GM18873 (cell line): ENCODE results near the gene NPAS3.

Experiments
- ATAC-seq: cut with Tn5 transposase; IDR thresholded peaks from one replicate; pipeline ENCODE4 v1.9.1; 2021; ENCODE audit warnings: mild to moderate bottlenecking, moderate library complexity, moderate number of reproducible peaks; ENCODE audit not compliant: unreplicated experiment, low FRiP score

The NPAS3 gene

DNA sequence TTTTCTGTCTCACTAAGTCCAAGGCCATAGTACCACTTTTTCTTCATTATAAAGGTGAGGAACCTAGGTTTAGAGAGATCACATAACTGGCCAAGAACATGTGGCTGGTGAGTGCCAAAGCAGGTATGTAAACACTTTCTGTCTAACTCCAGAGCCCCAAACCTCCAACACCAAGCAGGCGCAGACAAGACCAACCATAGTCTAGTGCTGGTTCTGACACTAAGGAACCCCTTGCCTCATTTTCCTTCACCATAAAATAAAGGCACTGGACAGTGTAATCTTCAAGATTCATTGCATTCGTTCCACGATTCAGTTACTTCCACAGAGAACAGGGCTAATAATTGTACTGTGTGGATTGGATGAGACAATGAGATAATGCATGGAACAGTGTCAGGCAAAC is 71.0 kb downstream of the NPAS3 start:
- ATAC-seq: no peak

DNA sequence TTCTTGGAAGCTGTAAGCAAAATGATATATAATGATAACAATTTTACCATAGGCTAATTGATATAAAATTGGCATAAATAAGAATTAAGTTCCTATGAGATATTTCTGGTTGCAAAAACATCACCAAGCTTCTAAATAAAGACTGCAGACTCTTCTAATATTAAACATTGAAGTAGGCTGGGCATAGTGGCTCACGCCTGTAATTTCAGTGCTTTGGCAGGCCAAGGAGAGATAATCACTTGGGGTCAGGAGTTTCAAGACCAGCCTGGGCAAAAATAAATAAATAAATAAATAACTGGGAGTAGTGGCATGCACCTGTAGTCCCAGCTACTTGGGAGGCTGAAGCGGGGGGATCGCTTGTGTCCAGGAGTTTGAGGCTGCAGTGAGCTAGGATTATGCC is 71.8 kb downstream of the NPAS3 start:
- no peak for ATAC-seq

DNA sequence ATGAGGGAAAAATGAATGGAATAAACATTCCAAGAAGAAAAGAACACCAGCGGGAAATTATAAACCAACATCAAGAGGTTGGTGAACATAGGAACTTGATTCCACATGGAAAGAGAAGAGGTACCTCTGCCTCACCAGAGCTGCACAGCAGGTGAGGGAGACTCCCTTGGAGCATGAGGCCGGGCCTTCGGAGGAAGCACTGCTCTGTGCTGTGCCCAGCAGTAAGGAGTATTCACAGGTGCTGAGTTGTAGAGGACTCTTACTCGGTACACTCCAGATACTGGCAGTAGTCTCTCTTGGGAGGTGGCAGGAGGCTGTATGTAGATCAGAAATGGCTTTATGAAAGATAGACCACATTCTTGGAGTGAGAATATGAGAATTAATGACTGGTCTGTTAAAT is 76.0 kb downstream of the NPAS3 start:
- ATAC-seq: no peak

DNA sequence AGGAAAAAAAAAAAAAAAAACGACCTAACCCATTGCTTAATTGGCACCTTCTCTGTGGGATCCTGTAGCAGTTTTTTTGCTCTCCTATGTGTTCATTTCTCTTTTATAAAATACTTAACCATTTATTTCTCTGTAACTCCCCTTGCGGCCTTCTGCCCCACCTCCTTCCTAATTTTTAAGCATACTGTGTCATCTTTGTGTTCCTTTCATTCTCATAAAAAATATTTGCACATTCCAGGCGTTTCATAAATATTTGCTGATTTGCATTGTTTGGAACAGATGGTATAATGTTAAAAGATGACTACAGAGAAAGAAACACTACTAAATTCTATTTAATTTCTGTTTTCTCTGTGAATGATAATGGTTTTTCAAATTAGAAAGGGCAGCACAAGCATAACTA is 77.9 kb downstream of the NPAS3 start:
- ATAC-seq: no peak

DNA sequence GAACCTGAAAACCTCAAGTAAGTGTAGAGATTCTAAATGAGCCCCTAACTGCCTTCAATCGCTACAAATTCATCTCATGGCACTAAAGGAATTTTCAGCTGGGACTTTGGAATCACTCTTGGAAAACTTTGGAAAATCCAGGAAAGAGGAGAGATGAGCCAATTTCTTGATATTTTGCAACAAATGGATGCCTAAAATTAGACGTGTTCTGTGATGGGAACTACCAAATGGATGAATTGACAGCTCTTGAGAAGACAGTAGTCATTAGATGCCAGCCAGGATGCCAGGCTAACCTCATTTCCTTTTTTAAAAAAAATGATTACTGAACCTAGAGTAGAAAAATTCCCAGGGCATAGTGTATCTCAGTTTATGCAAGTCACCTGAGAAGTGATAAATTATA is 78.3 kb downstream of the NPAS3 start:
- ATAC-seq: no peak

DNA sequence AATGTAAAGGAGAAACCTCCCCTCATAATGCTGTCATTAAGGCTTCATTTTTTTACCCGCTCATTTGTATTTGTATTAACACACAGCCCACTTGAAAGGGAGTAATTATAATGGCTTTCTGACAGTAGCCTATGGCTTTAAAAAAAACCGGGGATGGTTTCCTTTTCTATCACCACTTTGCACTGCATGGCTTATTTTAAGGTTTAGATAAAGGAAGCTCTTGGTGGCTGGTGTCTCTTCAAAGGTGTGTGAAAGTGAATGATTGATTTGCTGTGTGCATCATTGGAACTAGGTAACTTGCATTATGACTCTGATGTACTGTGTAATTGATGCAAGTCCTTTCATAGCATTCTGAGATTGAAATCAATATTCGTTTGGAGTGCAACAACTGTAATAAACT is 80.7 kb downstream of the NPAS3 start:
- no peak for ATAC-seq

DNA sequence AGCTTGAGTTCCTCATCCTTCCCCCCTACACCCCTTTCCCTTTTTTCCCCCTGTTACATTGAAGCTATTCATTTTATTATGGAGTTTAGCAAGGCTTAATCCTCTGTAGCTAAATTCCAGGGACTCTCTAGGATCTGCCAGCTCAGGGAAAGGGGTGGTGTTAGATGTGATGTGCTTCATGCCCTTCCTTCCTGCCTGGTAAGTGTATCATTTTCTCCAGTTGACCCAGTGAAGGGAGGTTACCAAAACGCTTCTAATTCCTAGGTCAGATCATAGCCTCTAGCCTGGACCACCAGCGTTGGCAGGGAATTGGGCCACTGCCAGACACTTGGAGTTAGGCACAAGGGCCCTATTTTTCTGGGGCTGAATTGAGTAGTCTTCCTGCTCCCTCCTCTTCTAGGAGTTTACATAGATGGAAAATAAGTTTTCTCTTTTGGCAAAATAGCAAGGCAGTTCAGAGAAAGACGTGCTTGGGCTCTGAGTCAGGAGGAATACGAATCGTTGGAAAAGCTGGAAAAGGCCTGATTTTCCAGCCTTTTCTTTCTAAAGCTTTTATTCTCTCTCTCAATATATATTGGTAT is 88.3 kb downstream of the NPAS3 start:
- no peak for ATAC-seq

DNA sequence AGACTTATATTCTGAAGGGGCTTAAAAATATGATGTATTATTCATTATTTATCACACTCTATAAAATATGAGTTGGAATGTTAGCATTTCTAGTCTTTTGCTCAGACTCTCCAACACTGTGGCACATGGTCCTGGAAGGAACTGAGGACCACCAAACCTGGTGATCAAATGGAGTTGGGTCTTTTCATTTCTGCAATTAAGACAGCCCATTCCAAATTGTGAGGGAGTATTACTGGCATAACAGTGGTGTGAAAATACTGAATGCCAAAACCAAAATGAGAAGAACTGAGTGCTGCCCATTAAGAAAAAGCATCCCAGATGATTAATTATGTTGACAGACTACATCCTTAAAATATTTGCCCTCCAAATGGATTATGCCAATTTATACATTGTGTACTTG is 90.8 kb downstream of the NPAS3 start:
- no peak for ATAC-seq

DNA sequence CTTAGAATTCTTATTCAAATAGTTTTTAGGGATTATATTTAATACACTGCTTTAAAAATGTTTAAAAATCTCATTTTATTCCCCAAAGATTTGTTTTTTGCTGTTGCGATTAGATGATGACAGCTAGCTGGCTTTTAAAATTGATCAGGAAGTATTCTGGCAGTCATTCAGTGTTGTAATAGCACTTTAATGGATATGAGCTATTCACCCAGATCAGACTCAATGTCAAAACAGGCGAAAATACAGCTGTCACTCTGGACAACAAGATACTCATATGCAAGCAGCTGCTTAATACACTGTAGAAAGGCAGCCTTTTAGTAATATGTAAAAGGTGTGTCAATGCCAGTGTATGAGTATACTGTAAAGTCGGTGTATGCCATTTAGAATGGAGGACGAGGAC is 91.7 kb downstream of the NPAS3 start:
- no peak for ATAC-seq

DNA sequence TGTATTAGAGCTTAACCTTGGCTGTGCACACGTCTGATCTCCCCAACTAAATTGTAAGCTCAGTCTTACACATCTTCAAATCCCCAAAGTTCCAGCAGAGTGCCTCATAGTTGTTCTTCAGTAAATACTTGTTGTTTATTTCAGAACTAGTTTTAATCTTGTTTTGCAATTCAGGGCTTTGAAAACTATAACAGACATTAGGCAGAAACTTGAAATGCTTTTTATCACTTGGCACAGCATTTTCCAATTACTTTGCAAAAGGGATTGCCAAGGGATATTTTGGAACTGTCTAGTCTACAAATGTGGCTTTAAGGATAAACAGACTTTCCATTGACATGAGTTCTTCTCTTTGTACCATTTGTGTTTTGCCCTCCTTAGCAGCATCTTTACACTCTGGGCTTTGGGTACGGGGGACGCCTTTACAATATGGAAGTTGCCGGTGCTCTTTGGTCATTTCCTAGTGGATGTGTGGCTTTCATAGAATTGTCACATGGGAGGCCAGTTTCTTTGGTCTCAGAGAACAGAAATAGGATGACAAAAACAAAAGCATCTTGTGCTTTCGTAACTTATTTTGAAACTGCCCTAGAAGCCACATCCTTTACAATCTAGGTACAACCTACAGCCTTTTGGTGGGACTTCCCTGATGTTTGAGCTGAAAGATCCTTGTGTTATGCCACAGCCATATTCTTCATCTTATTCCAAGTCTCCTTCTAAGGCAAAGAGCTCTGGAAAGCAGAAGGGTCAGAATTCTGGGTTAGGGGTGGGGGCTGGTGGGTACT is 96.9 kb downstream of the NPAS3 start:
- ATAC-seq: no peak

DNA sequence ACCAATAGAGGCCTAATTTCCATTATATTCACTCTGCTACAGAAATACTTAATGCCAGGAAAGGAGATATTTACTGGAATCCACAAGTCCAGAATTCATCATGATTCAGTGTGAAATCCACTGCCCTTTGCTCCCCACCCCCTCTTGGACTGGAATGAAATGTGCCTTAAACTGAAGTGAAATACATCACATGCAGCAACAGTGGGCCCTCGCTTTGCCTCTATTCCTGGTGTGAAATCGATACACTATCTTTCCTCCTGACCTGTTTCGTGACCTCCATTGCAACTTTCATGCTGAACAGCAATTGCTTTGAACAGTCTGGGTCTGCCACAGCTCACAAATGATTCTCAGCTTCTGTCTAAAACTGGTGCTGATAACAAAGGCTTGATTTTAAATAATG is 100.6 kb downstream of the NPAS3 start:
- no peak for ATAC-seq

DNA sequence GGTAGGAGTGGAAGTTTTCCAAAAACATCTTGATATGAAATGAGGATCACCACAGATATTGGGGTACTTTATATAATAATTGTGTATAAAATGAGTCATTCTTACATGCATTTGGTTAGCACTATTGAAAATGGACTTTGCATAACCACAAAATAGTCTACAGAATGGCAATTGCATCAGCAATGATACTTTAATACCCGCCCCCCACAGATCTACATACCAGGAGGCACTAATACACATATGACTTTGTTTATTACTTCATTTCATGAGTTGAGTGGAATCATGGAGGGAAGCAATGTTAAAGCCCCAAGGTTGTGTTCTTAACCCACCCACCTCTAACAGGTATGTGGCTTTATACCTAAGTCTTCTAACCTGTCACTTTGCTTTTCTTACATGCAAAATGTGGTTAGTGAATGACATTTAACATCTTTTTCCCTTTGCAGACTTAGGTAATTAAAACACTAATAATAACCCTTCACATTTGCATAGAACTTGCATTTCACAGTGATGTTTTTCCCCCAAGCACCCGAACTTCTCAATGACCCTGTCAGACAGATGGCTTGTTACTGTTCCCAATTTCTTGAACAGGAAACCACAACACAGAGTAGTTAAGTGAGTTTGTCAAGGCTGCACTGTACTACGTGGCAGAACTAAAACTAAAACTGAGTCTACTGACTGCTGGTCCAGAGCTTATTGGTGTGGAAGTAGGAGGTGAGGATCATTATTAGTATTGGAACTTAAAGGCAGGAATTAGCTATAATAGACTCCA is 101.9 kb downstream of the NPAS3 start:
- no peak for ATAC-seq

DNA sequence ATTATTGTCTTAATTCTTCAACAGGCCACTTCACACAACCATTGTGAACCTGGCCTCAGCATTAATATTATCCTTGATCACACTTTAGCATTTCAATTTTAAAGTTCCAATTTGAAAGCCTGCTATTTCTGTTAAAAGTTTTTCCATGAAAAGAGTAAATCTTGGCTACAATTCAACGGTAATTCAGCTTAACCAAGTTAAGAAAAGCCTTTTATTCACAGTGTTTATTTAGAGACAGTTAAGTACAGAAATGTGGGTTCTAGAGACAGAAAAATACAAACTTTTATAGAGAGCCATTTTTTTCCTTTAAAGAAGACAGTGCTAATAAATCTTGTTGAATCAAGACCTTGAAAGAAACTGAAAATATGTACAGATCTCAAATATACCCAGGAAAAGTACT is 103.9 kb downstream of the NPAS3 start:
- no peak for ATAC-seq

DNA sequence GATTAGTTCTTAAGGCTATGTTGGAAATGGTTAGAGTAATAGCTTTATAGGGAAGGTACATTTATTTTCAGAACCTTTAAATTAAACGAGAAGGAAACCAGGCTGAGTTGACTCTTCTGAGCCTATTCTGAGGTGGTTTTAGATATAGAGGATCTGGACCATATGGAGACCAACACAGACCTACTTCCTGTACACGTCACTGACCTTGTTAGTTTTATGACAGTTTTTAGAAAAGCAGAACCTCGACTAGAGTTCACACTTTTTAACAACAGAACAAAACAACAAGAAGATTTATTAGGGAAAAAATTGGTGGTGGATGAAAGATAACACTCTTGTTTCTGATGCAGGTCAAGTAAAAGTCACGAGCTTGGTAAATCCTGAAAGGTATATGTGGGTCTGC is 107.1 kb downstream of the NPAS3 start:
- no peak for ATAC-seq

DNA sequence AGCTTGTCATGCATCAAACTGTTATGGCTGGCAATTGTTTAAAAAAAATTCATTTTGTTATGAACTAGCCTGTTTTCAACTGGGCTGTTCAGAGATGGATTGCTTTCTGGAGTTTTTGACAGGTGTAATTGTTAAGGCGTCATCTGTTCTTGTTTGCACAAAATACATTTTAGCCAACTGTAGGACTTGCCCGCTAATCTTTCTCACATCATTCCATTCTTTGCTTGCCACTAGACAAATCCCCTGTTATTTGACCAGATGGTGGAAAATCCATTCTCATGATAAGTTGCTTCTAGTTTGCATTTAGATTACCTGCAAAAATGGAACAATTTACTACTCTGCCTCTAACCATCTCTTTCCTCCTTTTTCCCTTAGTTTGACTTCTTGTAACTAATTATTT is 114.3 kb downstream of the NPAS3 start:
- no peak for ATAC-seq

DNA sequence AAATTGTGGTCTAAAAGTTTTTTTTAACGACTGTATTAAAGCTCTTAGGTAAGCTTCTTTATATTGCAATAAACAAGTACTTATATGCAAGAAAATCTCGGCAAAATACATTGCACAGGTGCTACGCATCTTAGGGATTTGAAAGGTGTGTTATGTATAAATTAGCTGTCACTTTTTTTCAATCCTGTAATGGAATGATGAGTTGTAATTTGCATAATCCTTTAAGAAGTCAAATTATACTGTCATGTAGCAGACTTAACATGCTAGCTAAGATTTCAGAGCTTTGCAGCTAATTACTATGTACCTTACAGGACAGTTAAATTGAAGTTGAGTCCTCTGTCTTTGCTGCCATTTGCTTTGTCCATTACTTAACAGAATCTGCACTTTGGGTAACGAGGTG is 117.5 kb downstream of the NPAS3 start:
- ATAC-seq: no peak

DNA sequence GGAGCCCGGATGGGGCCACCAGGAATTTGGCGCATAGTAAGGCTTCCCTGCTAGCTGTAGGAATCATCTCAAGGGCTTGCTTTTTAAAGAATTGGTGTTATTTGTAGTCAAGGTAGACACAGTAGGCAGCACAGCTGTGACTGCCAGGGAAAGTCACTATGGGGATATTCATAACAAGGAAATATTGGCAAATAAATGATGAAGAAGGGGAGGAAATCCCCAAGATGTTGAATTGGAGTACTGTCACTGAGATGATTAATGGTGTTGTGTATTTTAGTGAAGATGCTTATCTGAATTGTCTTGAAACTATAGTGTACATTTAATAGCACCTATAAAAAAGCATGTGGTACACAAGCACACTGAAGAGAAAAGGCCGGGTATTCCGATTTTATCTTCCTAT is 118.9 kb downstream of the NPAS3 start:
- no peak for ATAC-seq

DNA sequence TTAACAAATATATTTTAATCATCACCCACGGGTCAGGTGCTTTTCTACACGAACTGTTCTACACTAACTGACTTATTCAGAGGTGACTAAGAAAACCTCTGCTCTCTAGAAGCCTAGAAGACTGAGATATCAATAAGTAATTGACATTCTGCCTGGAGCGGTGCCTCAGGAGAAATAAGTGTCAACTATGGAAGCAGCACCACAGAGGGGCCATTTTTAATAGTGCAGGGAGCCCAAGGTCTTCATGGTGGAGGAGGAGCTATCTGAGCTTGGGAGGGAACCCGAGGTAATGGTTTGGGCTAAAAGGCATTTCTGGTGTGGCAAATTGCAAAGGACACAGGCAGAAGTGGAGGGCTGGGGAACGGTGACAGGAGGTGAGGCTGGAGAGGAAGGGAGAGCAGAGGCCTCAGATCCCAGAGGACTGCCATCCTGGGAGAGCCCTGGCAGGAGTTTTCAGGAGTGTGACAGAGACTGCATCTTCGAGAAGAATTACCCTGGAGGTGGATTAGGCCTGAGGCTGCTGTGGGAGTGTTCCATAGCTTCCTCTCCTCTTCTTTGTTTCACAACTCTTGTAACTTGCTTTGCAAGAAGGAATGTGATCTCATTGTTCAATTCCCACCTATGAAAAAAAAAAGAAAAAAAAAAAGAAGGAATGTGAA is 123.1 kb downstream of the NPAS3 start:
- no peak for ATAC-seq

DNA sequence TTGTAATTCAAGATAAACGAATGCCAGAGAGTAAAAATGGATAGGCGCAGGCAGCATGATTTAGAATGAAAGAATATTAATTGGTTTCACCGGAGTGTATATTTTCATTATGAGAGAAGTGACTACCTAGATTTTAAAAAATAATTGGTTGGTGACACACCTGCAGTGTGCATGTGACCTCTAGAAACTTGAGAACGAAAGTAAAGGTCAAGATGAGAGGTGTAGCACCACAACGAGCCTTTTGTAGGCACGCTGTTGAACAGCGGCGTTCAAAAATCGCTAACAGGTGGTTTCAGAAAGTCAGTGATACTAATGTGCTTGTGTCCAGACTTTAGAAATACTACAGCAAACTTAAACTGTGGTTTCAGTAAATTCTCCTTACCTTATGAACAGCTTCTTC is 123.8 kb downstream of the NPAS3 start:
- ATAC-seq: no peak

DNA sequence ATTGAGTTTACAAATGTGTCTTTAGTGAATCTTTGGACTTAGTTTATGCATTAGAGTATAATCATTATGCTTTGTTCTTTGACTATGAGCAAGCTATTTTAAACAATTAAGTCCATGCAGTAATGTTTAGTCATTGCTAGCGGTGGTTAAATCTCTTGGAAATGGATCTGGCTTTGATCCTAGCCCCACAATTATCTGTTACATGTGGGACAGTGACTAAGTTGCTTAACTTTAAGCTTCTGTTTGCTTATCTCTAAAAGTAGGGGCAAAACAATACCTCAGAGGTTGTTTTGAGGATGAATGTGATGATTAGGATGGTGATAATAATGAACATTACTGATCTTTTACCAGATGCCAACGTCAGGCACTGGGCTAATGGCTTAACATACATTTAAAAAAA is 124.2 kb downstream of the NPAS3 start:
- no peak for ATAC-seq

DNA sequence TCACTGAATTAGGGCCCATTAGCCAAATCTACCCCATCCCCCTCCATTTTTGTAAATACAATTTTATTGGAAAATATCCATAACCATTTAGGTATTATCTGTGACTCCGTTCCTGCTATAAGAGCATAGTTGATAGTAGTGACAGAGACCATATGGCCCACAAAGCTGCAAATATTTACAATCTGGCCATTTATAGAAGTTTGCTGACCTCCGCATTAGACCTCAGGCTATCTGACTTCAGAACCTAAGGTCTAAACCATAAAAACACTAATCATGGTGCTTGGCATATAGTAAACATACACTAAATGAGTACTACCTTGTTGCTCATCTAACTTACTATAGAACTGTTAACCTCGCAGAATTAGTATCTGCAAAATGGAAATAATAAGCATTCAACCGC is 124.8 kb downstream of the NPAS3 start:
- no peak for ATAC-seq
